ENCODE data around the gene MMP17. TPM values are rescaled to one million over a fixed set of nuclear protein-coding genes. Genes with fewer than 3 reads are reported as not detected.

MMP17 gene
- total and polyA plus RNA-seq, 2 donors (not counting 3 experiments of a cell fraction or from before 2014, with no cell fraction given) = 3.6 to 10.8 TPM

- no TSS peak for BruUV-seq (replicated peaks)
- POLR2A ChIA-PET = no interaction called here
- no peak for TF ChIP-seq EZH2 (IDR thresholded peaks at IDR 0.05; ENCODE audit: borderline replicate concordance, low read depth, low read length, severe bottlenecking)
- TF ChIP-seq POLR2A (IDR thresholded peaks at IDR 0.05; ENCODE audit: low read depth, low read length) = no peak
- no peak for TF ChIP-seq FOS (IDR thresholded peaks at IDR 0.05; ENCODE audit: borderline replicate concordance, insufficient read depth, low read length)
- no peak for TF ChIP-seq GATA2 (IDR thresholded peaks at IDR 0.05; ENCODE audit: insufficient read depth, insufficient read length, low read depth, low read length)
- TF ChIP-seq JUN (IDR thresholded peaks at IDR 0.05; ENCODE audit: borderline replicate concordance, insufficient read depth, insufficient read length, low read depth) = no peak
- TF ChIP-seq MAX (IDR thresholded peaks at IDR 0.05; ENCODE audit: insufficient read depth, insufficient read length) = no peak
- no peak for TF ChIP-seq MYC (IDR thresholded peaks at IDR 0.05; ENCODE audit: low read depth, low read length)
- no peaks in the 10 kb centered on the region for H3K9me1 ChIP-seq (replicated peaks; ENCODE audit: control insufficient read depth, extremely low read depth, insufficient read depth, low read length)
- no peaks in the 10 kb centered on the region for H3K79me2 ChIP-seq (ENCODE audit: control insufficient read depth, insufficient read depth, low read length)
- no peaks in the 10 kb centered on the region for H3K36me3 ChIP-seq (ENCODE audit: control insufficient read depth in 2 of 2, extremely low read depth in 1 of 2, insufficient read depth in 2 of 2, low read length in 2 of 2)
- H3K27me3 ChIP-seq (ENCODE audit: control insufficient read depth in 2 of 2, insufficient read depth in 2 of 2, low read length in 2 of 2) = peaks cover 0 to 4% of the 10 kb centered on the region in 2 experiments
- intact Hi-C loops (cut with micrococcal nuclease) = loop anchor here (5.0 kb wide), 2 partner anchors 960 to 995 kb away; partner anchors contain the start of genes RAN and STX2
- DNase-seq (ENCODE audit: low read depth, low spot score) (no peak), FAIRE-seq (no peak)
- no peaks in the 10 kb centered on the region for H4K20me1 ChIP-seq (replicated peaks; ENCODE audit: control insufficient read depth, extremely low read depth, insufficient read depth, low read length)
- no peak overlapping the region for H3K4me2 ChIP-seq (ENCODE audit: insufficient read depth, low read length)
- H3K4me3 ChIP-seq (replicated peaks in 1 of 3; ENCODE audit: insufficient read depth in 1 of 3, low read depth in 1 of 3, low read length in 3 of 3) = no peak overlapping the region
- H3K9me3 ChIP-seq (replicated peaks; ENCODE audit: control insufficient read depth, insufficient read depth, low read length) = no peaks in the 10 kb centered on the region
- no peak overlapping the region for H2AFZ ChIP-seq (ENCODE audit: low read depth, low read length)
- H3K27ac ChIP-seq (ENCODE audit: insufficient read depth, low read depth, low read length) = no peak overlapping the region
- no peak overlapping the region for H3K9ac ChIP-seq (replicated peaks; ENCODE audit: extremely low read depth, insufficient read depth, low read length)
- H3K4me1 ChIP-seq (ENCODE audit: control insufficient read depth, extremely low read depth, insufficient read depth, low read length) = peaks cover 12% of the 10 kb centered on the region
- dilution Hi-C loops (cut with MboI; ENCODE audit: extremely low pct_ligation_motif_present, low sequenced_read_pairs) = no loop called here
- CTCF ChIA-PET = no interaction called here
Observed at GRCh38 chr12:131832321-131833231, 4.4 kb downstream of the MMP17 start.
